ENCODE data around the gene ETV2.
"Not testable (repeated sequence)": the region's sequence is repeated elsewhere in the genome, so short reads cannot be mapped to it uniquely, and the experiment has no call there.

Gene ETV2

GRCh38 chr19:35648017-35648961 is 6.7 kb downstream of the ETV2 start, which contains the start of gene COX6B1:
TSS of gene COX6B1 (plus strand) at chr19:35648323. CDS start at chr19:35651244, 2,921 bp downstream.
- DNase-seq (ENCODE audit: low read depth), result peak; percentile 97
- TF ChIP-seq, protein P1, sequence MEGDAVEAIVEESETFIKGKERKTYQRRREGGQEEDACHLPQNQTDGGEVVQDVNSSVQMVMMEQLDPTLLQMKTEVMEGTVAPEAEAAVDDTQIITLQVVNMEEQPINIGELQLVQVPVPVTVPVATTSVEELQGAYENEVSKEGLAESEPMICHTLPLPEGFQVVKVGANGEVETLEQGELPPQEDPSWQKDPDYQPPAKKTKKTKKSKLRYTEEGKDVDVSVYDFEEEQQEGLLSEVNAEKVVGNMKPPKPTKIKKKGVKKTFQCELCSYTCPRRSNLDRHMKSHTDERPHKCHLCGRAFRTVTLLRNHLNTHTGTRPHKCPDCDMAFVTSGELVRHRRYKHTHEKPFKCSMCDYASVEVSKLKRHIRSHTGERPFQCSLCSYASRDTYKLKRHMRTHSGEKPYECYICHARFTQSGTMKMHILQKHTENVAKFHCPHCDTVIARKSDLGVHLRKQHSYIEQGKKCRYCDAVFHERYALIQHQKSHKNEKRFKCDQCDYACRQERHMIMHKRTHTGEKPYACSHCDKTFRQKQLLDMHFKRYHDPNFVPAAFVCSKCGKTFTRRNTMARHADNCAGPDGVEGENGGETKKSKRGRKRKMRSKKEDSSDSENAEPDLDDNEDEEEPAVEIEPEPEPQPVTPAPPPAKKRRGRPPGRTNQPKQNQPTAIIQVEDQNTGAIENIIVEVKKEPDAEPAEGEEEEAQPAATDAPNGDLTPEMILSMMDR (IDR thresholded peaks at IDR 0.05; ENCODE audit: low read depth, low read length, missing control alignments), result no peak
- H3K4me3 ChIP-seq (ENCODE audit: low read depth, low read length), result peak within 1 kb of the TSS; percentile 88

DNA sequence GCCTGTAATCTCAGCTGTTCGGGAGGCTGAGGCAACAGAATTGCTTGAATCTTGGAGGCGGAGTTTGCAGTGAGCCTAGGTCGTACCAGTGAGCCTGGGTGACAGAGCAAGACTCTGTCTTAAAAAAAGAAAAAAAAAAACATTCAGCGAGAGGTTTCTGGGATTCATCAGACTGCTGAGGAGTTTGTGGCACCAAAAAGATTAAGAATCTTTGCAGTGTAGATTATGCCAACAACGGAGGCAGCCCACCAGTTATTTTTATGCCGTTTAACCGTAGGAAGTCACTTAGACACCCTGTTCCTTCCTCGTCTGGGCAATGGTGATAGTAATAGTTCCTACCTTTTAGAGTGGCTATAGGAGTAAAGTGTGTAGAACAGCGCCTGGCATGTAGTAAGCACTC is 9.0 kb downstream of the ETV2 start:
- DNase-seq (ENCODE audit: low read depth), result no peak
- TF ChIP-seq, protein P1 (IDR thresholded peaks at IDR 0.05; ENCODE audit: low read depth, low read length, missing control alignments), result no peak
- no peak overlapping the region for H3K4me3 ChIP-seq (ENCODE audit: low read depth, low read length)

DNA sequence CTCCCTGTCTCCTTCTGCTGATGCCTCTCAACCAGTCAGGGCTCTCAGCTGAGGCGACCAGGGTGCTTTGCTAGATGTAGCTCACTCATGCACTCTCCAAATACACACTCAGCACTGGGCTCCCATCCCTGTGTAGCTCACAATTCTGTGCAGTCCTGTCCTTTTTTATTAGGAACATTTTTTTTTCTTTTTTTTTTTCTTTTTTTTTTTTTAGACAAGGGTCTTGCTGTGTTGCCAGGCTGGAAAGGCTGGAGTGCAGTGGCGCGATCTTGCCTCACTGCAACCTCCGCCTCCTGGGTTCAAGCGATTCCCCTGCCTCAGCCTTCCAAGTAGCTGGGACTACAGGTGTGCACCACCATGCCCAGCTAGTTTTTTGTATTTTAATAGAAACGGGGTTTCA is 13.3 kb downstream of the ETV2 start:
- DNase-seq (ENCODE audit: low read depth); H3K4me3 ChIP-seq (ENCODE audit: low read depth, low read length): not testable (repeated sequence)

DNA sequence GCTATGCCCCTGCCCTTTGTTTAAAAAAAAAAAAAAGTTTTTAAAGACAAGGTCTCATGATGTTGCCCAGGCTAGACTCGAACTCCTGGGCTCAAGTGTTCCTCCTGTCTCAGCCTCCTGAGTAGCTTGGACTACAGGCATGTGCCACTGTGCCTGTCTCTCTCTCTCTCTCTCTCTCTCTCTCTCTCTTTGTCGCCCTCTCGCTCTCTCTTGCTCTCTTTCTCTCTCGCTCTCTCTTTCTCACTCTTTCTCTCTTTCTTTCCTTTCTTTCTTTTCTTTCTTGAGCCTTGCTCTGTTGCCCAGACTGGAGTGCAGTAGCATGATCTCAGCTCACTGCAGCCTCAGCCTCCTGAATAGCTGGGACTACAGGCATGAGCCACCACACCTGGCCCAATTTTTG is 14.1 kb downstream of the ETV2 start:
- no peak for DNase-seq (ENCODE audit: low read depth)
- H3K4me3 ChIP-seq (ENCODE audit: low read depth, low read length), result no peak overlapping the region
- TF ChIP-seq, protein P1 (IDR thresholded peaks at IDR 0.05; ENCODE audit: low read depth, low read length, missing control alignments), result no peak

- DNase-seq (ENCODE audit: low read depth), result no peak
- no peak overlapping the region for H3K4me3 ChIP-seq (ENCODE audit: low read depth, low read length)
- TF ChIP-seq, protein P1 (IDR thresholded peaks at IDR 0.05; ENCODE audit: low read depth, low read length, missing control alignments), result no peak
Measured at GRCh38 chr19:35656700-35657099, 15.2 kb downstream of the ETV2 start.

DNA sequence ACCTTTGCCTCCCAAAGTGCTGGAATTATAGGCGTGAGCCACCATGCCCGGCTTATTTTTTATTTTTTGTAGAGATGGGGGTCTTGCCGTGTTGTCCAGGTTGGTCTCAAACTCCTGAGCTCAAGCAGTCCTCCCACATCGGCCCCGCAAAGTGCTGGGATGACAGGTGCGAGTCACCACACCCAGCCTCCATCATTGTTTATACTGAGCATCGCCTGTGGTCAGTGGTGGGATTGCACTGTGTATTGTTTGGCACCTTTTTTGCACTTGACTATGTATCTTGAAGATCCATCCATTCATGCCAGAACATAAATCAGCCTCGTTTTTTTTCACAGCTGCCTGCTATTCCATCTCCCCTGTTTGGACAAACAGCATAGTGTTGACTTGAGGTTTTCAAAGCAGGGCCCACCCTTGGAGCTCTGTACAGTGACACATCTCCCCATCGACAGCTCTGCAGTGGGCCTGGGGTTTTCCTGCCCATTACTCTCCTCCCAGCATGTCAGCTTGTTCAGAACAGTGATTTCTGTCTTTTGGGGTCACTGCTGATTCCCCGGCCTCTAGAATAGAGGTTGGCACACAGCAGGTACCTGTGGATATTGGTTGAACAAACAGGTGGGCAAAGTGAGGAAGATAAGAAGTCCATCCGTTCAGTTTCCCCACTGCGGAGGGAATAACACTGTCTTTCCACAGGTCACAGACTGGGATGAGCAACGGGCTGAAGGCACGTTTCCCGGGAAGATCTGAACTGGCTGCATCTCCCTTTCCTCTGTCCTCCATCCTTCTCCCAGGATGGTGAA is 16.6 kb downstream of the ETV2 start:
- no peak for DNase-seq (ENCODE audit: low read depth)
- TF ChIP-seq, protein P1 (IDR thresholded peaks at IDR 0.05; ENCODE audit: low read depth, low read length, missing control alignments), result peak; percentile 32

GRCh38 chr19:35661995-35662340 is 20.4 kb downstream of the ETV2 start:
- H3K4me3 ChIP-seq (ENCODE audit: low read depth, low read length), result no peak overlapping the region
- DNase-seq (ENCODE audit: low read depth), result no peak
- TF ChIP-seq, protein P1 (IDR thresholded peaks at IDR 0.05; ENCODE audit: low read depth, low read length, missing control alignments), result no peak

More for the DNA sequence above, 16.6 kb downstream of the ETV2 start:
- H3K4me3 ChIP-seq (ENCODE audit: low read depth, low read length), result no peak overlapping the region
